ENCODE measurements around the gene FIBP. TPM values are rescaled to one million over a fixed set of nuclear protein-coding genes. Genes with fewer than 3 reads are reported as not detected.
"Not testable (repeated sequence)": the region's sequence is repeated elsewhere in the genome, so short reads cannot be mapped to it uniquely, and the experiment has no call there.

Gene FIBP
- polyA plus RNA-seq, 4 donors, result 57.6 to 131 (median 86.9) TPM

- not testable (repeated sequence) for DNase-seq; FAIRE-seq; H3K36me3 ChIP-seq (ENCODE audit: control insufficient read depth in 3 of 3, insufficient read depth in 2 of 3, low read depth in 1 of 3, low read length in 3 of 3); H3K9me3 ChIP-seq (ENCODE audit: control insufficient read depth in 2 of 2, insufficient read depth in 1 of 2, low read depth in 1 of 2, low read length in 1 of 2)
- peak overlapping the region in 2 of 3 donors; percentile 27 to 97 for H3K27ac ChIP-seq (ENCODE audit: low read depth in 1 of 3, low read length in 2 of 3)
- peak overlapping the region in 2 of 3 donors; percentile 4 to 57 for H3K4me3 ChIP-seq (ENCODE audit: low read depth in 1 of 3, low read length in 3 of 3)
- peaks cover 4 to 39% (median 11%) of the 10 kb centered on the region in 3 donors for H3K4me1 ChIP-seq (ENCODE audit: control insufficient read depth in 3 of 3, insufficient read depth in 2 of 3, low read depth in 1 of 3, low read length in 2 of 3)
- WGBS, 3 donors, result 61 to 82% (median 70%) methylated on average over 5 of the region's 5 CpGs
- H3K27me3 ChIP-seq (ENCODE audit: control insufficient read depth in 3 of 3, insufficient read depth in 3 of 3, low read length in 3 of 3), result peaks cover 0 to 32% (median 0%) of the 10 kb centered on the region in 3 donors
These were observed 3.9 kb upstream of the FIBP start for GRCh38 chr11:65892137-65892540.

GRCh38 chr11:65891219-65892136 lies 3.2 kb upstream of the FIBP start:
- Histone ChIP-seq H3K9me3 (ENCODE audit: control insufficient read depth in 2 of 2, insufficient read depth in 1 of 2, low read depth in 1 of 2, low read length in 1 of 2) (no peaks in the 10 kb centered on the region), H3K27ac (ENCODE audit: low read depth in 1 of 3, low read length in 2 of 3) (peak overlapping the region; percentile 71 to 97 (median 73)), H3K36me3 (ENCODE audit: control insufficient read depth in 3 of 3, insufficient read depth in 2 of 3, low read depth in 1 of 3, low read length in 3 of 3) (peaks cover 0 to 8% (median 0%) of the 10 kb centered on the region in 3 donors), H3K4me3 (ENCODE audit: low read depth in 1 of 3, low read length in 3 of 3) (peak overlapping the region; percentile 49 to 63 (median 57)), H3K4me1 (ENCODE audit: control insufficient read depth in 3 of 3, insufficient read depth in 2 of 3, low read depth in 1 of 3, low read length in 2 of 3) (peaks cover 6 to 46% (median 15%) of the 10 kb centered on the region in 3 donors), H3K27me3 (ENCODE audit: control insufficient read depth in 3 of 3, insufficient read depth in 3 of 3, low read length in 3 of 3) (peaks cover 0 to 25% (median 0%) of the 10 kb centered on the region in 3 donors)
- DNase-seq (no peak), FAIRE-seq (no peak)
- 4 to 6% (median 5%) methylated on average over 51 to 57 of the region's 57 CpGs for WGBS, 3 donors

GRCh38 chr11:65890324-65891218 lies 2.3 kb upstream of the FIBP start, which contains the start of gene CCDC85B:
TSS of gene CCDC85B (plus strand) at chr11:65890673. CDS start at chr11:65890784, 111 bp downstream.
- peaks cover 0 to 15% (median 0%) of the 10 kb centered on the region in 3 donors for H3K36me3 ChIP-seq (ENCODE audit: control insufficient read depth in 3 of 3, insufficient read depth in 2 of 3, low read depth in 1 of 3, low read length in 3 of 3)
- peak within 1 kb of the TSS; percentile 49 to 63 (median 57) for H3K4me3 ChIP-seq (ENCODE audit: low read depth in 1 of 3, low read length in 3 of 3)
- H3K9me3 ChIP-seq (ENCODE audit: control insufficient read depth in 2 of 2, insufficient read depth in 1 of 2, low read depth in 1 of 2, low read length in 1 of 2), result no peaks in the 10 kb centered on the region
- 0% methylated on average over 76 to 94 of the region's 94 CpGs for WGBS, 3 donors
- peaks cover 0 to 18% (median 0%) of the 10 kb centered on the region in 3 donors for H3K27me3 ChIP-seq (ENCODE audit: control insufficient read depth in 3 of 3, insufficient read depth in 3 of 3, low read length in 3 of 3)
- no peak for FAIRE-seq
- peak within 1 kb of the TSS; percentile 73 to 97 (median 95) for H3K27ac ChIP-seq (ENCODE audit: low read depth in 1 of 3, low read length in 2 of 3)
- peaks cover 6 to 52% (median 15%) of the 10 kb centered on the region in 3 donors for H3K4me1 ChIP-seq (ENCODE audit: control insufficient read depth in 3 of 3, insufficient read depth in 2 of 3, low read depth in 1 of 3, low read length in 2 of 3)
- DNase-seq, result peak; percentile 96 to 99

GRCh38 chr11:65887723-65888162 lies 528 bp downstream of the FIBP start:
- peaks cover 0 to 43% (median 11%) of the 10 kb centered on the region in 3 donors for H3K36me3 ChIP-seq (ENCODE audit: control insufficient read depth in 3 of 3, insufficient read depth in 2 of 3, low read depth in 1 of 3, low read length in 3 of 3)
- FAIRE-seq (no peak), DNase-seq (no peak)
- H3K27me3 ChIP-seq (ENCODE audit: control insufficient read depth in 3 of 3, insufficient read depth in 3 of 3, low read length in 3 of 3), result peaks cover 0 to 16% (median 0%) of the 10 kb centered on the region in 3 donors
- no peaks in the 10 kb centered on the region for H3K9me3 ChIP-seq (ENCODE audit: control insufficient read depth in 2 of 2, insufficient read depth in 1 of 2, low read depth in 1 of 2, low read length in 1 of 2)
- H3K4me1 ChIP-seq (ENCODE audit: control insufficient read depth in 3 of 3, insufficient read depth in 2 of 3, low read depth in 1 of 3, low read length in 2 of 3), result peaks cover 8 to 62% (median 12%) of the 10 kb centered on the region in 3 donors
- H3K27ac ChIP-seq (ENCODE audit: low read depth in 1 of 3, low read length in 2 of 3), result peak overlapping the region; percentile 84 to 97 (median 95)
- peak overlapping the region; percentile 46 to 74 (median 73) for H3K4me3 ChIP-seq (ENCODE audit: low read depth in 1 of 3, low read length in 3 of 3)
- WGBS, 3 donors, result 2 to 4% (median 4%) methylated on average over 23 of the region's 23 CpGs

- FAIRE-seq (no peak), DNase-seq (peak in 1 of 2 donors; percentile 60)
- H3K27me3 ChIP-seq (ENCODE audit: control insufficient read depth in 3 of 3, insufficient read depth in 3 of 3, low read length in 3 of 3), result peaks cover 0 to 16% (median 0%) of the 10 kb centered on the region in 3 donors
- H3K27ac ChIP-seq (ENCODE audit: low read depth in 1 of 3, low read length in 2 of 3), result peak overlapping the region; percentile 84 to 97 (median 95)
- 71 to 79% (median 75%) methylated on average over 14 of the region's 14 CpGs for WGBS, 3 donors
- H3K4me3 ChIP-seq (ENCODE audit: low read depth in 1 of 3, low read length in 3 of 3), result peak overlapping the region in 2 of 3 donors; percentile 73 to 74
- H3K36me3 ChIP-seq (ENCODE audit: control insufficient read depth in 3 of 3, insufficient read depth in 2 of 3, low read depth in 1 of 3, low read length in 3 of 3), result peaks cover 0 to 50% (median 13%) of the 10 kb centered on the region in 3 donors
- no peaks in the 10 kb centered on the region for H3K9me3 ChIP-seq (ENCODE audit: control insufficient read depth in 2 of 2, insufficient read depth in 1 of 2, low read depth in 1 of 2, low read length in 1 of 2)
- peaks cover 8 to 57% (median 11%) of the 10 kb centered on the region in 3 donors for H3K4me1 ChIP-seq (ENCODE audit: control insufficient read depth in 3 of 3, insufficient read depth in 2 of 3, low read depth in 1 of 3, low read length in 2 of 3)
These were observed 1.2 kb downstream of the FIBP start for GRCh38 chr11:65886826-65887722.

- no peak for FAIRE-seq
- Histone ChIP-seq H3K9me3 (ENCODE audit: control insufficient read depth in 2 of 2, insufficient read depth in 1 of 2, low read depth in 1 of 2, low read length in 1 of 2) (no peaks in the 10 kb centered on the region), H3K36me3 (ENCODE audit: control insufficient read depth in 3 of 3, insufficient read depth in 2 of 3, low read depth in 1 of 3, low read length in 3 of 3) (peaks cover 0 to 61% (median 13%) of the 10 kb centered on the region in 3 donors), H3K4me1 (ENCODE audit: control insufficient read depth in 3 of 3, insufficient read depth in 2 of 3, low read depth in 1 of 3, low read length in 2 of 3) (peaks cover 8 to 47% (median 11%) of the 10 kb centered on the region in 3 donors), H3K27ac (ENCODE audit: low read depth in 1 of 3, low read length in 2 of 3) (peak overlapping the region in 2 of 3 donors; percentile 64 to 95), H3K4me3 (ENCODE audit: low read depth in 1 of 3, low read length in 3 of 3) (no peak overlapping the region), H3K27me3 (ENCODE audit: control insufficient read depth in 3 of 3, insufficient read depth in 3 of 3, low read length in 3 of 3) (peaks cover 0 to 9% (median 0%) of the 10 kb centered on the region in 3 donors)
- peak in 1 of 2 donors; percentile 70 for DNase-seq
- 67 to 88% (median 77%) methylated on average over 12 of the region's 12 CpGs for WGBS, 3 donors
These were observed 2.3 kb downstream of the FIBP start for GRCh38 chr11:65885808-65886536.

- Histone ChIP-seq H3K4me3 (ENCODE audit: low read depth in 1 of 3, low read length in 3 of 3) (no peak overlapping the region), H3K4me1 (ENCODE audit: control insufficient read depth in 3 of 3, insufficient read depth in 2 of 3, low read depth in 1 of 3, low read length in 2 of 3) (peaks cover 8 to 47% (median 11%) of the 10 kb centered on the region in 3 donors), H3K9me3 (ENCODE audit: control insufficient read depth in 2 of 2, insufficient read depth in 1 of 2, low read depth in 1 of 2, low read length in 1 of 2) (no peaks in the 10 kb centered on the region), H3K27me3 (ENCODE audit: control insufficient read depth in 3 of 3, insufficient read depth in 3 of 3, low read length in 3 of 3) (peaks cover 0 to 9% (median 0%) of the 10 kb centered on the region in 3 donors), H3K27ac (ENCODE audit: low read depth in 1 of 3, low read length in 2 of 3) (no peak overlapping the region), H3K36me3 (ENCODE audit: control insufficient read depth in 3 of 3, insufficient read depth in 2 of 3, low read depth in 1 of 3, low read length in 3 of 3) (peaks cover 0 to 65% (median 13%) of the 10 kb centered on the region in 3 donors)
- DNase-seq (no peak), FAIRE-seq (no peak)
- 93 to 97% (median 95%) methylated on average over 7 of the region's 7 CpGs for WGBS, 3 donors
These were observed 3.0 kb downstream of the FIBP start for GRCh38 chr11:65885231-65885630.
